Neutrophil (primary cell): ENCODE results near the gene SKA3.
A peak's percentile ranks its signal among the peaks of the same experiment; 100 is the strongest.
"Not testable (repeated sequence)": the region's sequence is repeated elsewhere in the genome, so short reads cannot be mapped to it uniquely, and the experiment has no call there.

Source experiments
- H3K27ac ChIP-seq: fragments of 200-600 bp; sonication (generic); 2 replicates; pipeline ENCODE4 v1.5.1; 2016; ENCODE audit warnings: mild to moderate bottlenecking, moderate library complexity
- H3K27me3 ChIP-seq: fragments of 200-600 bp; sonication (generic); 2 replicates; pipeline ENCODE4 v1.6.0; 2016; ENCODE audit warnings: mild to moderate bottlenecking
- H3K36me3 ChIP-seq: fragments of 200-600 bp; sonication (generic); 2 replicates; pipeline ENCODE4 v1.5.1; 2017
- H3K4me1 ChIP-seq, 2 experiments: fragments of 200-600 bp in 1 of 2; sonication (generic) in 1 of 2; 1 replicate in 1 of 2; 2 replicates in 1 of 2; pipeline versions ENCODE4 v1.5.1 to v1.6.1; 2013 to 2016; ENCODE audit warnings: low read depth in 1 of 2, low read length in 1 of 2, mild to moderate bottlenecking in 1 of 2, moderate library complexity in 1 of 2; ENCODE audit not compliant: control insufficient read depth in 1 of 2, insufficient read depth in 1 of 2
- H3K4me3 ChIP-seq, 2 experiments: fragments of 200-600 bp in 1 of 2; sonication (generic) in 1 of 2; 1 replicate in 1 of 2; 2 replicates in 1 of 2; pipeline ENCODE4 v1.5.1; 2013 to 2016; ENCODE audit warnings: low read depth in 1 of 2, low read length in 1 of 2, mild to moderate bottlenecking in 1 of 2, moderate library complexity in 1 of 2
- H3K9me3 ChIP-seq: fragments of 200-600 bp; sonication (generic); 2 replicates; pipeline ENCODE4 v1.5.1; 2016
- TF ChIP-seq, protein P1 (sequence below): fragments of 200-600 bp; sonication (generic); IDR thresholded peaks from 2 replicates; pipeline ENCODE4 v1.5.1; 2016; ENCODE audit warnings: antibody characterized with exemption

The SKA3 gene

DNA sequence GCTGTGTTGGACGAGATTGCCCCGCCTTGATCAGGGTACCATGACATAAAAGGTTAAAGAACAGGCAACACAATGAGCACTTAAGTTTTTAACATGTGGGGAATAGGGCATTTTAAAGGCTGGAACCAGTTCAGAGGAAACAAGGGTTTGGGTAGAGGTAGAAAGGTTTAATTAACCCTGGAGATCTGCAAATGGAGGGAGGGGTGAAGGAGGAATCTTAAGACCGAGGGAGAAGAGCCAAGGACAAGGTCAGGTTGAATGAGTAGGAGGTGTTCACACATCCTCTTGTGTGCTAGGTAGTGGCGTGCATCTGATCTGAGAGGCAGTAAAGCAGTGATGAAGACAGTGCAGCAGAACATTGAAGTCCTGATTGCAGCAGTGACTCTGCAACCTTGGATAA, 28.5 kb downstream of the SKA3 start:
- TF ChIP-seq, protein P1, sequence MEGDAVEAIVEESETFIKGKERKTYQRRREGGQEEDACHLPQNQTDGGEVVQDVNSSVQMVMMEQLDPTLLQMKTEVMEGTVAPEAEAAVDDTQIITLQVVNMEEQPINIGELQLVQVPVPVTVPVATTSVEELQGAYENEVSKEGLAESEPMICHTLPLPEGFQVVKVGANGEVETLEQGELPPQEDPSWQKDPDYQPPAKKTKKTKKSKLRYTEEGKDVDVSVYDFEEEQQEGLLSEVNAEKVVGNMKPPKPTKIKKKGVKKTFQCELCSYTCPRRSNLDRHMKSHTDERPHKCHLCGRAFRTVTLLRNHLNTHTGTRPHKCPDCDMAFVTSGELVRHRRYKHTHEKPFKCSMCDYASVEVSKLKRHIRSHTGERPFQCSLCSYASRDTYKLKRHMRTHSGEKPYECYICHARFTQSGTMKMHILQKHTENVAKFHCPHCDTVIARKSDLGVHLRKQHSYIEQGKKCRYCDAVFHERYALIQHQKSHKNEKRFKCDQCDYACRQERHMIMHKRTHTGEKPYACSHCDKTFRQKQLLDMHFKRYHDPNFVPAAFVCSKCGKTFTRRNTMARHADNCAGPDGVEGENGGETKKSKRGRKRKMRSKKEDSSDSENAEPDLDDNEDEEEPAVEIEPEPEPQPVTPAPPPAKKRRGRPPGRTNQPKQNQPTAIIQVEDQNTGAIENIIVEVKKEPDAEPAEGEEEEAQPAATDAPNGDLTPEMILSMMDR, result no peak
- Histone ChIP-seq H3K4me3 (no peak overlapping the region), H3K27ac (no peak overlapping the region), H3K27me3 (no peaks in the 10 kb centered on the region), H3K36me3 (peaks cover 50% of the 10 kb centered on the region), H3K4me1 (peaks cover 17 to 22% of the 10 kb centered on the region in 2 experiments), H3K9me3 (no peaks in the 10 kb centered on the region)

DNA sequence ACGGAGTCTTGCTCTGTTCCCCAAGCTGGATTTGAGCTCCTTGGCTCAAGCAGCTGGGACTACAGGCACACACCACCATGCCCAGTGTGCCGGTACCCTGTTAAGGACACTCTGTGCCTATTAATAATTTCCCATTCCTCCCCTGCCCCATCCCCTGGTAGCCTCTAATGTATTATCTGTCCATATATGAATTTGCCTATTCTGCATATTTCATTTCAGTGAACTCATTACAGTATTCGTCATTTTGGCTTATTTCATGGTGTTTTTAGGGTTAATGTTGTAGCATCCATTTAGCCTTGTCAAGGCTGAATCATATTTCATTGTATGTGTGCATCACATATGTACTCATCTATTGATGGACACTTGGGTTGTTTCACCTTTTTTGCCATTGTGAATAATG, 33.6 kb downstream of the SKA3 start:
- no peaks in the 10 kb centered on the region for H3K9me3 ChIP-seq
- peaks cover 28 to 29% of the 10 kb centered on the region in 2 experiments for H3K4me1 ChIP-seq
- peaks cover 47% of the 10 kb centered on the region for H3K36me3 ChIP-seq
- no peaks in the 10 kb centered on the region for H3K27me3 ChIP-seq
- TF ChIP-seq, protein P1, result no peak
- no peak overlapping the region for H3K27ac ChIP-seq
- no peak overlapping the region for H3K4me3 ChIP-seq

DNA sequence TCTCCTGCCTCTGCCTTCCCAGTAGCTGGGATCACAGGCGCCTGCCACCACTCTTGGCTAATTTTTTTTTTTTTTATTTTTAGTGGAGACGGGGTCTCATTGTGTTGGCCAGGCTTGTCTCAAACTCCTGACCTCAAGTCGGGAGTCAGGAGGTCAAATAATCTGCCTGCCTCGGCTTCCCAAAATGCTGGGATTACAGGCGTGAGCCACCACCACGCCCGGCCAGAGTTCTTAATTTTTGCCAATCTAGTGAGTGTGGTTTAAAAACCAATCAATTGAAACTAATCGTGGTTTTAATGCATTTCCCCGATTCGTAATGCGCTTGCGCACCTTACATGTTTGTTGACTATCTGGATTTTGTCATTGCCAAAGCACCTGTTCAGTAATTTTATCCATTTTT, 37.0 kb downstream of the SKA3 start:
- peaks cover 26 to 28% of the 10 kb centered on the region in 2 experiments for H3K4me1 ChIP-seq
- H3K36me3 ChIP-seq, result peaks cover 21% of the 10 kb centered on the region
- peak overlapping the region; percentile 78 to 85 for H3K4me3 ChIP-seq
- TF ChIP-seq, protein P1, result no peak
- no peaks in the 10 kb centered on the region for H3K27me3 ChIP-seq
- no peaks in the 10 kb centered on the region for H3K9me3 ChIP-seq
- H3K27ac ChIP-seq, result peak overlapping the region; percentile 92

GRCh38 chr13:21138561-21138960, 37.8 kb downstream of the SKA3 start:
- Histone ChIP-seq H3K36me3 (peaks cover 17% of the 10 kb centered on the region), H3K9me3 (no peaks in the 10 kb centered on the region), H3K27me3 (no peaks in the 10 kb centered on the region), H3K27ac (no peak overlapping the region), H3K4me1 (peaks cover 26 to 28% of the 10 kb centered on the region in 2 experiments), H3K4me3 (no peak overlapping the region)
- TF ChIP-seq, protein P1, result no peak

GRCh38 chr13:21137696-21138095, 38.7 kb downstream of the SKA3 start:
- Histone ChIP-seq H3K4me1 (peaks cover 23% of the 10 kb centered on the region in 2 experiments), H3K27me3 (no peaks in the 10 kb centered on the region), H3K9me3 (no peaks in the 10 kb centered on the region), H3K4me3 (no peak overlapping the region), H3K36me3 (peaks cover 8% of the 10 kb centered on the region), H3K27ac (no peak overlapping the region)
- TF ChIP-seq, protein P1, result no peak

DNA sequence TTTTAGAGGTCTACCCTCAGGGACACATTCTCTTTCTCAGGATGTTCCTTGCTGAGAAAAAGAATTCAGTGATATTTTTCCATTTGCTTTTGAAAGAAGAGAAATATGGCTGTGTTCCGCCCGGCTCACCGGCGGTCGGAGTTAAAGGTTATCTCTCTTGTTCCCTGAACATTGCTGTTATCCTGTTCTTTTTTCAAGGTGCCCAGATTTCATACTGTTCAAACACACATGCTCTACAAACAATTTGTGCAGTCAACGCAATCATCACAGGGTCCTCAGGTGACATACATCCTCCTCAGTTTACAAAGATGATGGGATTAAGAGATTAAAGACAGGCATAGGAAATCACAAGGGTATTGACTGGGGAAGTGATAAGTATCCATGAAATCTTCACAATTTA, 40.5 kb downstream of the SKA3 start:
- not testable (repeated sequence) for H3K27me3 ChIP-seq, H3K9me3 ChIP-seq, H3K36me3 ChIP-seq, H3K4me3 ChIP-seq, H3K27ac ChIP-seq, H3K4me1 ChIP-seq
